GM19193 (cell line): ENCODE data around the gene UBL7.
A peak's percentile ranks its signal among the peaks of the same experiment; 100 is the strongest.

Experiments
- POLR2A ChIP-seq: IDR thresholded peaks from 4 replicates; pipeline ENCODE4 v1.6.1; 2011; ENCODE audit not compliant: insufficient read depth, insufficient read length; ENCODE audit errors: extremely low read depth

Gene UBL7

GRCh38 chr15:74400915-74401757 lies 59.8 kb downstream of the UBL7 start:
- TF ChIP-seq POLR2A: peak; percentile 53

DNA sequence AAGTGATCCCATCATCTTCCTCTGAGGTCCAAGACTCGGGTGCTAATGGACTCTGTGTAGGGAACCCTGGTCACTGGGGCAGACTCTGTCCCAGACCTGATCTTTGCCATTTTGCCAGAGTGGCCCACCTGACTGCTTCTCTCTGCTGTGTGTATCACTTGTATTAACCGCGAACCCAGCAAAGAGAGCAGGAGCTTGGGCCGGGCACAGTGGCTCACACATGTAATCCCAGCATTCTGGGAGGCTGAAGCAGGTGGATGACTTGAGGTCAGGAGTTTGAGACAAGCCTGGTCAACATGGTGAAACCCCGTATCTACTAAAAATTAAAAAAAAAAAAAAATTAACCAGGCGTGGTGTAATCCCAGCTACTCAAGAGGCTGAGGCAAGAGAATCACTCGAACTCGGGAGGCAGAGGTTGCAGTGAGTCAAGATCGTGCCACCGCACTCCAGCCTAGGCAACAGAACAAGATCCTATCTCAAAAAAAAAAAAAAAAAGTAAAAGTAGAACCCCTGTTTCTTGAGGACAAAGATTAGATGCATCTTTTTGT lies 60.6 kb downstream of the UBL7 start:
- TF ChIP-seq POLR2A: no peak

GRCh38 chr15:74399511-74400312 lies 61.2 kb downstream of the UBL7 start:
- TF ChIP-seq POLR2A: peak; percentile 44

DNA sequence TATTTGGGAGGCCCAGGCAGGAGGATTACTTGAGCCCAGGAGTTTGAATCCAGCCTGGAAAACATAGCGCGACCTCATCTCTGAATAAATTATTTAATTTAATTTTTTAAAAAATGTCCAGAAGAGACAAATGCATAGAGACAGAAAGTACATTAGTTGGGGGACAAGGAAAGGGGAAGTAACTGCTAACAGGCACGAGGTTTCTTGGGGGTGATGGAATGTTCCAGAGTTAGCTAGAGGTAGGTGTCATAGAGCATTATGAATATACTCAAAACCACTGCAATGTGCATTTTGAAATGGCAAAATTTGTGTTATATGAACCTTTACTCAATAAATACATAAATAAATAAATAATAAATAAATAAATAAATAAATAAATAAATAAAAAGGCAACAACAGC lies 61.9 kb downstream of the UBL7 start:
- no peak for TF ChIP-seq POLR2A

DNA sequence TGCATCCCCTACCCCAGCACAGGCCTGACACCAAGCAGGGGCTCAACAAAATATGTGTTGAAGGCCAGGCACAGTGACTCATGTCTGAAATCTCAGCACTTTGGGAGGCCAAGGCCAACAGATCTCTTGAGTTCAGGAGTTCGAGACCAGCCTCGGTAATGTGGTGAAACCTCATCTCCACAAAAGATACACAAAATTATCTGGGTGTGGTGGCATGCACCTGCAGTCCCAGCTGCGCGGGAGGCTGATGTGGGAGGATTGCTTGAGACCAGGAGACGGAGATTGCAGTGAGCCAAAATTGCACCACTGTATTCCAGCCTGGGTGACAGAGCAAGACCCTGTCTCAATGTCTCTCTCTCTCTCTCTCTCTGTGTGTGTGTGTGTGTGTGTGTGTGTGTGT lies 62.8 kb downstream of the UBL7 start:
- no peak for TF ChIP-seq POLR2A

DNA sequence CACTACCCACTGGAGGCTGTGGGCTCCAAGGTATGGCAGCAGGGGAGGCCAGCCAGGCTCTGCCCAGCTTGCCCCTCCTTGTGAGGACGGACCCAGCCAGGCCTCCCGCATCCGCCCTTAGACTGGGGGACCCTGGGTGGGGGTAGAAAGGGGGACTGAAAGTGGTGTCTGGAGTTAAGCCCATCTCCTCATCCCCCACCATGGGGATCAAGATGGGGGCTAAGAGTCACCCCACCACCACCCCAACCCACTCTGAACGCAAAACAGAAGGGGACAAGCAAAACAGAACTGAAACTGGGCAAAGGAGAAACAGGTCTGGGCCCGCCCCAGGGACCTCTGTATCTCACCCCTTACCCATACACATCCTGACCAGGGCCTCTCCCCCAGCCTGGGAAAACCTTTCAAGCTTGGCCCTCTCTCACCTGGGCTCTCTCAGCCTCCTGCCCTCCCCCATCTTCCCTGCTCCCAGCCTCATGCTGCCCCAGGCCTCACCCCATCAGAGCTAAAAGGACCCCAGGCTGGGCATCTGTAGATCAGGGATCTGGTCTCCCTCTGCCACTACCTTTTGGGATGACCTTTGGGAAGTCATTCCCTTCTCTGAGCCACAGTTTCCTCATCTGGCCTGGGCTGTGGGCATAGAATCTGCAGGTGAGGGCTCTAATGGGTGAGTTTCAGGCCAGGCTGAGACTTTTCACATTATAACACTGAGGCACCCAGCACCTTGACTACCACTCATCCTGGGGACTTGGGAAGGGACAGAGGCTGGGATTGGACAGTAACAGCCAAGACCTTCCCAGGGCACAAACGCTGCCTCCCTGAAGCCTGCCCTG lies 63.5 kb downstream of the UBL7 start:
- peak; percentile 31 for TF ChIP-seq POLR2A

GRCh38 chr15:74396445-74397238 lies 64.3 kb downstream of the UBL7 start:
- TF ChIP-seq POLR2A: peak; percentile 54

GRCh38 chr15:74396146-74396438 lies 64.9 kb downstream of the UBL7 start:
- TF ChIP-seq POLR2A: no peak
